ENCODE data around the gene PLPP4. TPM values are rescaled to one million over a fixed set of nuclear protein-coding genes. Genes with fewer than 3 reads are reported as not detected.

Gene PLPP4
- total RNA-seq, 1 donor from 2014 or later = 7.4 TPM

GRCh38 chr10:120552262-120552661 is 95.2 kb downstream of the PLPP4 start:
- Mint-ChIP-seq H3K4me1 (peaks cover 15% of the 10 kb centered on the region), H3K36me3 (peaks cover 3% of the 10 kb centered on the region), H3K27ac (no peak overlapping the region), H3K9me3 (peaks cover 19% of the 10 kb centered on the region), H3K27me3 (ENCODE audit: low read depth) (peaks cover 2% of the 10 kb centered on the region), H3K4me3 (no peak overlapping the region)
- TF ChIP-seq, protein P1, sequence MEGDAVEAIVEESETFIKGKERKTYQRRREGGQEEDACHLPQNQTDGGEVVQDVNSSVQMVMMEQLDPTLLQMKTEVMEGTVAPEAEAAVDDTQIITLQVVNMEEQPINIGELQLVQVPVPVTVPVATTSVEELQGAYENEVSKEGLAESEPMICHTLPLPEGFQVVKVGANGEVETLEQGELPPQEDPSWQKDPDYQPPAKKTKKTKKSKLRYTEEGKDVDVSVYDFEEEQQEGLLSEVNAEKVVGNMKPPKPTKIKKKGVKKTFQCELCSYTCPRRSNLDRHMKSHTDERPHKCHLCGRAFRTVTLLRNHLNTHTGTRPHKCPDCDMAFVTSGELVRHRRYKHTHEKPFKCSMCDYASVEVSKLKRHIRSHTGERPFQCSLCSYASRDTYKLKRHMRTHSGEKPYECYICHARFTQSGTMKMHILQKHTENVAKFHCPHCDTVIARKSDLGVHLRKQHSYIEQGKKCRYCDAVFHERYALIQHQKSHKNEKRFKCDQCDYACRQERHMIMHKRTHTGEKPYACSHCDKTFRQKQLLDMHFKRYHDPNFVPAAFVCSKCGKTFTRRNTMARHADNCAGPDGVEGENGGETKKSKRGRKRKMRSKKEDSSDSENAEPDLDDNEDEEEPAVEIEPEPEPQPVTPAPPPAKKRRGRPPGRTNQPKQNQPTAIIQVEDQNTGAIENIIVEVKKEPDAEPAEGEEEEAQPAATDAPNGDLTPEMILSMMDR (IDR thresholded peaks at IDR 0.05; ENCODE audit: unreplicated experiment) = no peak
- DNase-seq (ENCODE audit: low spot score in 2 of 2, unreplicated experiment in 2 of 2) = no peak

DNA sequence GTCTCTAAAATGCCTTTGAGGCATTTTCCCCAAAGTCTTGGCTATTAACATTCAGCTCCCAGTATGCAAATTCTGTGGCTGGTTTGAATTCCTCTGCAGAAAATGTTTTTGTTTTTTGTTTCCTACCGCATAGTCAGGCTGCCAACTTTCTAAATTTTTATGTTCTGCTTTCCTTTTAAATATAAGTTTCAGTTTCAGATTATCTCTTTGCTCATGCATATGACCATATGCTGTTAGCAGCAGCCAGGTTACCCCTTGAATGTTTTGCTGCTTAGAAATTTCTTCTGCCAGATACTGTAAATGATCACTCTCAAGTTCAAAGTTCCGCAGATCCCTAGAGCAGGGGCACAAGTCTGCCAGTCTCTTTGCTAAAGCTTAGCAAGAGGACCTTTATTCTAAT is 96.9 kb downstream of the PLPP4 start:
- TF ChIP-seq, protein P1 (IDR thresholded peaks at IDR 0.05; ENCODE audit: unreplicated experiment) = no peak
- Mint-ChIP-seq H3K4me1 (peaks cover 16% of the 10 kb centered on the region), H3K27me3 (ENCODE audit: low read depth) (peaks cover 2% of the 10 kb centered on the region), H3K4me3 (no peak overlapping the region), H3K36me3 (peaks cover 3% of the 10 kb centered on the region), H3K9me3 (peaks cover 12% of the 10 kb centered on the region), H3K27ac (no peak overlapping the region)
- no peak for DNase-seq (ENCODE audit: low spot score in 2 of 2, unreplicated experiment in 2 of 2)

DNA sequence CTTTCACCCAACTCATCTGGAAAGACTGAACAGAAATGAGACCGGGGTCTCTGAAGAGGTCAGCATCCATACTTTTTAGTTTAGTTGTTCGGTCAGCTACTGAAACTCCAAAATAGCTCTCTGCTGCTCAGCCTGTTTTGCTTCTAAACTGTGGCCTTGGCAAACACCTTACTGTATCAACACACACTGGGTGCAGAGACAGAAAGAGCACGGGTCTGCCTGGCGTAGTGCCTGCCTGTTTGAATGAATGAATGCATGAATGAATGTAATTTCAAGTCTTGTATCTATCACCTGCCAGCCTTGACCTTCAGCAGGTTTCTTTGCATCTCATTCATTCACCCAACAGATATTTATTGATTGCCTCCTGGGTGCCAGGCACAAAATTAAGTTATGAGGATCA is 98.4 kb downstream of the PLPP4 start:
- Mint-ChIP-seq H3K27ac (no peak overlapping the region), H3K4me3 (no peak overlapping the region), H3K27me3 (ENCODE audit: low read depth) (peaks cover under 1% of the 10 kb centered on the region), H3K36me3 (peaks cover 3% of the 10 kb centered on the region), H3K9me3 (peaks cover 12% of the 10 kb centered on the region), H3K4me1 (peaks cover 16% of the 10 kb centered on the region)
- DNase-seq (ENCODE audit: low spot score in 2 of 2, unreplicated experiment in 2 of 2) = no peak
- TF ChIP-seq, protein P1 (IDR thresholded peaks at IDR 0.05; ENCODE audit: unreplicated experiment) = no peak

GRCh38 chr10:120555842-120556532 is 99.0 kb downstream of the PLPP4 start:
- H3K36me3 Mint-ChIP-seq = peaks cover 3% of the 10 kb centered on the region
- H3K27ac Mint-ChIP-seq = peak overlapping the region; percentile 39
- DNase-seq (ENCODE audit: low spot score in 2 of 2, unreplicated experiment in 2 of 2) = no peak
- no peak overlapping the region for H3K4me3 Mint-ChIP-seq
- peaks cover 16% of the 10 kb centered on the region for H3K4me1 Mint-ChIP-seq
- H3K9me3 Mint-ChIP-seq = peaks cover 12% of the 10 kb centered on the region
- TF ChIP-seq, protein P1 (IDR thresholded peaks at IDR 0.05; ENCODE audit: unreplicated experiment) = no peak
- no peaks in the 10 kb centered on the region for H3K27me3 Mint-ChIP-seq (ENCODE audit: low read depth)

DNA sequence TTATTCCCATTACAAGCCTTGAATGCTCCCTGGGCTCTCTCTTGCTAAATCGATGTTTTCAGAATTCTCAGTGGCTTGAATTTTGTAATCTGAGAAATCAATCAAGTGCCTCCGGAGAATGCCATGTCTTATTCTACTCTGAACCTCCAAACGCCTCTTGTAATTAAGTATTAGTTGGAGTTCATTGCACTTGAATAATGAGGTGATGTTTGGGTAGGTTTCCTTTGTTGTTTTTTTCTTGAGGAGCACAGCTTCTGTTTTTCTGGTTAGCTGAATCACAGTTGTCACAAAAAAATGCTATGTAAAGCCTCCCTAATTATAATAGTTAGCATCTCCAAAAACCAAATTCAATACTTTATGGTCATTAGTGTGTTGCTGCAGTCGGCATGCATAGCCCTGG is 100.3 kb downstream of the PLPP4 start:
- Mint-ChIP-seq H3K36me3 (peaks cover 3% of the 10 kb centered on the region), H3K9me3 (peaks cover 12% of the 10 kb centered on the region), H3K4me1 (peaks cover 16% of the 10 kb centered on the region), H3K27me3 (ENCODE audit: low read depth) (peaks cover 2% of the 10 kb centered on the region), H3K27ac (no peak overlapping the region), H3K4me3 (no peak overlapping the region)
- TF ChIP-seq, protein P1 (IDR thresholded peaks at IDR 0.05; ENCODE audit: unreplicated experiment) = no peak
- no peak for DNase-seq (ENCODE audit: low spot score in 2 of 2, unreplicated experiment in 2 of 2)

All from mesothelial cell of epicardium (in vitro differentiated cells).